ENCODE data around the gene NEK6. TPM values are rescaled to one million over a fixed set of nuclear protein-coding genes. Genes with fewer than 3 reads are reported as not detected.

Gene NEK6
- total and polyA plus RNA-seq, 10 of the 15 experiments (the other 5 are each of a cell fraction or from before 2014, with no cell fraction given), result 31.3 to 161 (median 89.2) TPM

- RAD21 ChIA-PET (ENCODE audit: unreplicated experiment), result interaction anchor here (0.9 to 6.2 kb wide), 9 partner anchors 21 to 139 kb away, joined by 3 to 74 read pairs (median 12); no protein-coding TSS in a partner anchor
- in situ Hi-C loops (cut with MboI) (no loop called here), intact Hi-C loops (cut with micrococcal nuclease; ENCODE audit: unreplicated experiment) (loop anchor here (1.0 to 2.0 kb wide), 4 partner anchors 21 to 69 kb away; no protein-coding TSS in a partner anchor)
- CTCF ChIA-PET, result interaction anchor here (0.8 to 3.7 kb wide), 10 partner anchors 11 to 446 kb away, joined by 3 to 13 read pairs (median 6); no protein-coding TSS in a partner anchor
- no TSS peak for BruUV-seq (replicated peaks)
- no peak overlapping the region for H2AFZ ChIP-seq (ENCODE audit: control insufficient read depth, low read depth, low read length)
- no peaks in the 10 kb centered on the region for H3K27me3 ChIP-seq (replicated peaks in 1 of 2; ENCODE audit: control insufficient read depth in 2 of 2, insufficient read depth in 2 of 2, low read length in 1 of 2)
- peaks cover 49% of the 10 kb centered on the region for H3K4me1 ChIP-seq (ENCODE audit: control insufficient read depth, insufficient read depth, low read length)
- FAIRE-seq, result no peak
- peaks cover 11% of the 10 kb centered on the region; the same call in 1 of the 2 replicates for H4K20me1 ChIP-seq (ENCODE audit: control insufficient read depth, insufficient read depth)
- peaks cover 10 to 25% of the 10 kb centered on the region in 2 experiments; a peak in 3 of 4 replicates for H3K36me3 ChIP-seq (ENCODE audit: control insufficient read depth in 2 of 2, insufficient read depth in 2 of 2, low read length in 1 of 2)
- no peak overlapping the region; the same call in 1 of the 2 replicates for H3K9ac ChIP-seq (ENCODE audit: control insufficient read depth, insufficient read depth, low read length)
- peak; percentile 35 for ATAC-seq
- POLR2A ChIA-PET, result interaction anchor here (0.6 to 6.6 kb wide), 6 partner anchors 26 to 131 kb away, joined by 3 to 45 read pairs (median 10); no protein-coding TSS in a partner anchor
- H3K4me2 ChIP-seq (ENCODE audit: control insufficient read depth, insufficient read depth), result peak overlapping the region; percentile 96
- SMC1A ChIA-PET (ENCODE audit: uncharacterized antibody, unreplicated experiment), result interaction anchor here (1.3 to 10.1 kb wide), 10 partner anchors 21 to 139 kb away, joined by 3 to 132 read pairs (median 9); no protein-coding TSS in a partner anchor
- no peak for DNase-seq (ENCODE audit: low read depth, low spot score)
- peak overlapping the region; percentile 88 for H3K27ac ChIP-seq (ENCODE audit: control insufficient read depth, insufficient read depth)
- no peaks in the 10 kb centered on the region for H3K9me3 ChIP-seq (replicated peaks; ENCODE audit: control insufficient read depth, insufficient read depth, low read length)
- peak overlapping the region; percentile 61 for H3K4me3 ChIP-seq
- WGBS (ENCODE audit: insufficient coverage, insufficient replicate concordance, low lambda C conversion rate, missing lambda C conversion rate), result 2% methylated on average over 7 of the region's 7 CpGs
- peaks cover 98% of the 10 kb centered on the region for H3K79me2 ChIP-seq (ENCODE audit: control insufficient read depth, insufficient read depth, low read length)
- TF ChIP-seq BHLHE40 (IDR thresholded peaks at IDR 0.05; ENCODE audit: borderline replicate concordance in 1 of 2, low read depth in 2 of 2, low read length in 1 of 2) (peak; percentile 67; a peak in 3 of 4 replicates), CTCF (IDR thresholded peaks at IDR 0.05 in 2 of 3, conservative IDR thresholded peaks at IDR 0.05 in 1 of 3; ENCODE audit: control insufficient read depth in 2 of 3, extremely low read depth in 1 of 3, insufficient read depth in 1 of 3, low read depth in 3 of 3, low read length in 3 of 3) (0 out of 6 replicates have a peak, but pooled peaks of 1 of the 3 experiments have one; percentile 4), ATF3 (IDR thresholded peaks at IDR 0.05; ENCODE audit: borderline replicate concordance, extremely low read depth, low read depth, low read length) (no peak), RB1 (IDR thresholded peaks at IDR 0.05; ENCODE audit: borderline replicate concordance) (no peak), POLR2A (IDR thresholded peaks at IDR 0.05; ENCODE audit: low read depth, low read length) (no peak), WRNIP1 (IDR thresholded peaks at IDR 0.05; ENCODE audit: borderline replicate concordance, low read depth, low read length) (peak; percentile 61; the same call in 1 of the 2 replicates), GABPA (IDR thresholded peaks at IDR 0.05; ENCODE audit: low read depth) (no peak), NBN (IDR thresholded peaks at IDR 0.05) (no peak), TCF12 (IDR thresholded peaks at IDR 0.05; ENCODE audit: low read depth, low read length) (no peak), PRDM15 (CRISPR knock-in tag; IDR thresholded peaks at IDR 0.05) (no peak), FOS (IDR thresholded peaks at IDR 0.05; ENCODE audit: borderline replicate concordance, extremely low read depth, insufficient read length) (no peak), KAT2A (conservative IDR thresholded peaks at IDR 0.05; ENCODE audit: control insufficient read depth, low read depth, low read length) (no peak), CEBPZ (IDR thresholded peaks at IDR 0.05; ENCODE audit: low read depth, low read length) (no peak)
Observed at GRCh38 chr9:124265551-124265950, 7.8 kb downstream of the NEK6 start.

Data from GM12878 (cell line).